SKM-1 (cell line): ENCODE data around the gene TACR3.
"Not testable (repeated sequence)": the region's sequence is repeated elsewhere in the genome, so short reads cannot be mapped to it uniquely, and the experiment has no call there.

Experiments used
- DNase-seq: peaks from one replicate; lab custom pipeline; 2025; ENCODE audit not compliant: unreplicated experiment; lab: John Stamatoyannopoulos, UW

Gene TACR3

GRCh38 chr4:103719830-103720207 is at the start of gene TACR3:
TSS of gene TACR3 (minus strand) at chr4:103719985. CDS start at chr4:103719675, 310 bp downstream.
- no peak for DNase-seq

GRCh38 chr4:103757631-103758030 is 37.8 kb upstream of the TACR3 start:
- no peak for DNase-seq

- no peak for DNase-seq
These were observed 37.0 kb upstream of the TACR3 start for GRCh38 chr4:103756741-103757140.

GRCh38 chr4:103754844-103755243 is 35.1 kb upstream of the TACR3 start:
- DNase-seq, result no peak

- DNase-seq, result no peak
These were observed 34.3 kb upstream of the TACR3 start for GRCh38 chr4:103753868-103754653.

- DNase-seq, result not testable (repeated sequence)
These were observed 3.4 kb upstream of the TACR3 start for GRCh38 chr4:103723150-103723549.

- no peak for DNase-seq
These were observed 1.5 kb upstream of the TACR3 start for GRCh38 chr4:103721251-103721650.

- no peak for DNase-seq
These were observed 876 bp upstream of the TACR3 start for GRCh38 chr4:103720661-103721060.

GRCh38 chr4:103719105-103719829 is 518 bp downstream of the TACR3 start:
- DNase-seq, result no peak

- DNase-seq, result no peak
These were observed 27.2 kb downstream of the TACR3 start for GRCh38 chr4:103692615-103693014.

GRCh38 chr4:103673983-103674382 is 45.8 kb downstream of the TACR3 start:
- no peak for DNase-seq

- not testable (repeated sequence) for DNase-seq
These were observed 53.0 kb downstream of the TACR3 start for GRCh38 chr4:103666764-103667163.

- no peak for DNase-seq
These were observed 55.2 kb downstream of the TACR3 start for GRCh38 chr4:103664436-103665075.

- no peak for DNase-seq
These were observed 71.2 kb downstream of the TACR3 start for GRCh38 chr4:103648541-103648940.

- no peak for DNase-seq
These were observed 73.8 kb downstream of the TACR3 start for GRCh38 chr4:103645991-103646390.

GRCh38 chr4:103634236-103634635 is 85.5 kb downstream of the TACR3 start:
- no peak for DNase-seq

GRCh38 chr4:103626296-103626695 is 93.5 kb downstream of the TACR3 start:
- DNase-seq, result no peak

GRCh38 chr4:103591841-103592240 is 127.9 kb downstream of the TACR3 start:
- no peak for DNase-seq

- no peak for DNase-seq
These were observed 152.2 kb downstream of the TACR3 start for GRCh38 chr4:103567591-103567990.

GRCh38 chr4:103559178-103559577 is 160.6 kb downstream of the TACR3 start:
- DNase-seq, result not testable (repeated sequence)
